ENCODE data around the gene XRN2. TPM values are rescaled to one million over a fixed set of nuclear protein-coding genes. Genes with fewer than 3 reads are reported as not detected.

The XRN2 gene
- total RNA-seq, 2 experiments from 2014 or later = 71.3 to 72.6 TPM

DNA sequence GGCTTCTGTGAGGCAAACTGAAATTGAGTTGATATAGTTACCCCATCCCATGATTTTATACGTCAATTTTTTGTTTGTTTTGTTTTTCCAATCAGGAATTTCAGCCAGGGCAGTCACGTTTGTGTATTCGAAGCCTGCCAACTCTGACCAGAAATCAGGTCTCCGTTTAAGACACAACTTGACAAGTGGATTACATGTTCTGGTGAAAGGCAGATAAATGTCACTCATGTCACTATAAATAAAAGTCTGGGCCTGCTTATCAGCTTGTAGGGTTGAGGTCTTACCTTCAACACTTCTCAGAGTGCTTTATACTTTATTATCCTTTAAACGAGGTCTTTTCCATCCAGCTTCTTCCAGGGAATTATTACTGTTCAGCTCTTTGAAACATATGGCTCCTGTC, 8.4 kb upstream of the XRN2 start:
- no peak for ATAC-seq
- H3K27ac Mint-ChIP-seq = no peak overlapping the region
- ChIA-PET CTCF (interaction anchor here (1.7 to 1.8 kb wide), 2 partner anchors 59 to 210 kb away, joined by 5 to 7 read pairs; no protein-coding TSS in a partner anchor), POLR2A (interaction anchor here (1.3 to 2.2 kb wide), 2 partner anchors 8 to 18 kb away, joined by 3 to 9 read pairs; partner anchors contain the start of gene XRN2)
- no peak overlapping the region for H3K4me3 Mint-ChIP-seq
- H3K9me3 Mint-ChIP-seq = no peaks in the 10 kb centered on the region
- TF ChIP-seq, protein P1, sequence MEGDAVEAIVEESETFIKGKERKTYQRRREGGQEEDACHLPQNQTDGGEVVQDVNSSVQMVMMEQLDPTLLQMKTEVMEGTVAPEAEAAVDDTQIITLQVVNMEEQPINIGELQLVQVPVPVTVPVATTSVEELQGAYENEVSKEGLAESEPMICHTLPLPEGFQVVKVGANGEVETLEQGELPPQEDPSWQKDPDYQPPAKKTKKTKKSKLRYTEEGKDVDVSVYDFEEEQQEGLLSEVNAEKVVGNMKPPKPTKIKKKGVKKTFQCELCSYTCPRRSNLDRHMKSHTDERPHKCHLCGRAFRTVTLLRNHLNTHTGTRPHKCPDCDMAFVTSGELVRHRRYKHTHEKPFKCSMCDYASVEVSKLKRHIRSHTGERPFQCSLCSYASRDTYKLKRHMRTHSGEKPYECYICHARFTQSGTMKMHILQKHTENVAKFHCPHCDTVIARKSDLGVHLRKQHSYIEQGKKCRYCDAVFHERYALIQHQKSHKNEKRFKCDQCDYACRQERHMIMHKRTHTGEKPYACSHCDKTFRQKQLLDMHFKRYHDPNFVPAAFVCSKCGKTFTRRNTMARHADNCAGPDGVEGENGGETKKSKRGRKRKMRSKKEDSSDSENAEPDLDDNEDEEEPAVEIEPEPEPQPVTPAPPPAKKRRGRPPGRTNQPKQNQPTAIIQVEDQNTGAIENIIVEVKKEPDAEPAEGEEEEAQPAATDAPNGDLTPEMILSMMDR (IDR thresholded peaks at IDR 0.05) = no peak
- DNase-seq = no peak
- H3K4me1 Mint-ChIP-seq (ENCODE audit: low read depth) = peaks cover 5% of the 10 kb centered on the region
- peaks cover 15% of the 10 kb centered on the region for H3K27me3 Mint-ChIP-seq
- intact Hi-C loops (cut with micrococcal nuclease) = no loop called here
- H3K36me3 Mint-ChIP-seq (ENCODE audit: low read depth) = no peaks in the 10 kb centered on the region

- intact Hi-C loops (cut with micrococcal nuclease) = no loop called here
- DNase-seq = no peak
- Mint-ChIP-seq H3K4me3 (peak overlapping the region; percentile 96), H3K27me3 (no peaks in the 10 kb centered on the region), H3K36me3 (ENCODE audit: low read depth) (peaks cover 13% of the 10 kb centered on the region), H3K4me1 (ENCODE audit: low read depth) (peaks cover 22% of the 10 kb centered on the region), H3K27ac (peak overlapping the region; percentile 98), H3K9me3 (no peaks in the 10 kb centered on the region)
- ChIA-PET POLR2A (interaction anchor here (0.6 to 1.9 kb wide), 5 partner anchors 9 to 106 kb away, joined by 3 to 9 read pairs (median 4); no protein-coding TSS in a partner anchor), CTCF (interaction anchor here (1.0 kb wide), 2 partner anchors 9 to 66 kb away, joined by 3 to 5 read pairs; no protein-coding TSS in a partner anchor)
- ATAC-seq = no peak
- TF ChIP-seq, protein P1 (IDR thresholded peaks at IDR 0.05) = no peak
Measured at GRCh38 chr20:21301940-21302663, 1.0 kb upstream of the XRN2 start.

GRCh38 chr20:21302664-21303060, 469 bp upstream of the XRN2 start:
- no peak for DNase-seq
- no peak for ATAC-seq
- H3K4me3 Mint-ChIP-seq = peak overlapping the region; percentile 96
- H3K9me3 Mint-ChIP-seq = no peaks in the 10 kb centered on the region
- peaks cover 13% of the 10 kb centered on the region for H3K36me3 Mint-ChIP-seq (ENCODE audit: low read depth)
- peaks cover 22% of the 10 kb centered on the region for H3K4me1 Mint-ChIP-seq (ENCODE audit: low read depth)
- no peaks in the 10 kb centered on the region for H3K27me3 Mint-ChIP-seq
- POLR2A ChIA-PET = interaction anchor here (0.6 to 1.9 kb wide), 4 partner anchors 9 to 107 kb away, joined by 3 to 9 read pairs (median 6); no protein-coding TSS in a partner anchor
- intact Hi-C loops (cut with micrococcal nuclease) = no loop called here
- CTCF ChIA-PET = interaction anchor here (1.0 to 1.3 kb wide), 2 partner anchors 10 to 68 kb away, joined by 3 to 9 read pairs; no protein-coding TSS in a partner anchor
- peak overlapping the region; percentile 98 for H3K27ac Mint-ChIP-seq
- TF ChIP-seq, protein P1 (IDR thresholded peaks at IDR 0.05) = no peak

DNA sequence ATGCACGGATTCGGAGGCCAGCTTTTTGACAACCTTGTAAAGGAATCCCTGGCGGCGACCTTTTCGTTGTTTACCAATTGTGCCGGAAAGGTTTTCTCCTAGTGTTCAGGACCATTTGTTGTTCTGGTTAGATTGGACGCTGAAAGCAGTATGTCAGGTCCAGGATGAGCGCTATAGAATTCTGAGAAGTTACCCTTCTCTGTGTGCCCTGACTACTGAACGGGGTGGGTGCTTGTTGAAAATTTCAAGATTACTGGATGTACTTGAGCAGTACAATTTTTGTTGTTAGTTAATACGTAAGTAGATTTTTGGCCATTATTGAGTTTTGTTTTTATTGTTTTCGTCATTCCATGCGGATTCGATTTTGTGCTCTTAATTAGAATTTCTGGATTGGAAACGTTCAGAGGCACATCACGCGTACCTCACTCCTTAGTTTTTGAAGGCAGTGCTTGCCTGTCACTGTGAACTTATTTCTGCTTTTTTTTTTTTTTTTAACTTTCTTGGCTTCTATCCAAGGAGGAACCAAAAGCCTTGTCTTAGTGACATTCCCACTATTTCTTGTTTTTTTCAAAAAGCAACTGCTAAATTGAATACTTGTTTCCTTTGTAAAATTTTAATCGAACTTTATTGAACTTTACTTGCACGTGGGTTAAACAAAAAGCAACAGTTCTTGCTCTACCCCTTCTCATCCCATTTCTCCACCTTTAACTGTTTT, 898 bp downstream of the XRN2 start:
- Mint-ChIP-seq H3K27me3 (no peaks in the 10 kb centered on the region), H3K4me1 (ENCODE audit: low read depth) (peaks cover 30% of the 10 kb centered on the region), H3K4me3 (peak overlapping the region; percentile 96), H3K27ac (peak overlapping the region; percentile 98), H3K9me3 (no peaks in the 10 kb centered on the region), H3K36me3 (ENCODE audit: low read depth) (peaks cover 24% of the 10 kb centered on the region)
- ChIA-PET CTCF (interaction anchor here (1.0 to 1.7 kb wide), 4 partner anchors 68 to 202 kb away, joined by 3 to 9 read pairs (median 6); no protein-coding TSS in a partner anchor), POLR2A (interaction anchor here (0.8 to 1.9 kb wide), 4 partner anchors 8 to 174 kb away, joined by 3 to 9 read pairs (median 6); no protein-coding TSS in a partner anchor)
- intact Hi-C loops (cut with micrococcal nuclease) = no loop called here
- peak; percentile 8 for ATAC-seq
- DNase-seq = no peak
- TF ChIP-seq, protein P1 (IDR thresholded peaks at IDR 0.05) = no peak
